ENCODE measurements around the gene MACROH2A1. TPM values are rescaled to one million over a fixed set of nuclear protein-coding genes. Genes with fewer than 3 reads are reported as not detected.

MACROH2A1 gene
- total RNA-seq, 2 donors from 2014 or later = 124 to 141 TPM

DNA sequence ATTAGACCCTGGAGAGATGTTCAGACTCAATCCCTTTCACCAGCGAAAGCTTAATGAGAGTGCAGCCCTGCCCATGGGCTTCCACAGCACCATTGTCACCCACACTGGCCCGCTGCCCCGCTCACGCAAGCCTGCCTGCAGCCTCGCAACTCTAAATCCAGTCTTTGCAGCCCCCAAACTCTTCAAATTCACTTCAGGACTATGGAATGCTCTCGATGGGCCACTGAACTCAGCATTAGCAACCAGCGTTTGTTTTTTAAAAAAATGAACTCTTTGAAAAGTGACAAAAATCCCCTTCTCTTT is 31.1 kb upstream of the MACROH2A1 start:
- DNase-seq (no peak), ATAC-seq (no peak)
- Mint-ChIP-seq H3K4me1 (no peaks in the 10 kb centered on the region), H3K27me3 (peaks cover 28% of the 10 kb centered on the region), H3K27ac (no peak overlapping the region), H3K36me3 (ENCODE audit: low read depth) (peaks cover 3% of the 10 kb centered on the region), H3K4me3 (no peak overlapping the region)
- peaks cover 3% of the 10 kb centered on the region for H3K9me3 ChIP-seq (ENCODE audit: control insufficient read depth, low read length, poor library complexity, severe bottlenecking)

DNA sequence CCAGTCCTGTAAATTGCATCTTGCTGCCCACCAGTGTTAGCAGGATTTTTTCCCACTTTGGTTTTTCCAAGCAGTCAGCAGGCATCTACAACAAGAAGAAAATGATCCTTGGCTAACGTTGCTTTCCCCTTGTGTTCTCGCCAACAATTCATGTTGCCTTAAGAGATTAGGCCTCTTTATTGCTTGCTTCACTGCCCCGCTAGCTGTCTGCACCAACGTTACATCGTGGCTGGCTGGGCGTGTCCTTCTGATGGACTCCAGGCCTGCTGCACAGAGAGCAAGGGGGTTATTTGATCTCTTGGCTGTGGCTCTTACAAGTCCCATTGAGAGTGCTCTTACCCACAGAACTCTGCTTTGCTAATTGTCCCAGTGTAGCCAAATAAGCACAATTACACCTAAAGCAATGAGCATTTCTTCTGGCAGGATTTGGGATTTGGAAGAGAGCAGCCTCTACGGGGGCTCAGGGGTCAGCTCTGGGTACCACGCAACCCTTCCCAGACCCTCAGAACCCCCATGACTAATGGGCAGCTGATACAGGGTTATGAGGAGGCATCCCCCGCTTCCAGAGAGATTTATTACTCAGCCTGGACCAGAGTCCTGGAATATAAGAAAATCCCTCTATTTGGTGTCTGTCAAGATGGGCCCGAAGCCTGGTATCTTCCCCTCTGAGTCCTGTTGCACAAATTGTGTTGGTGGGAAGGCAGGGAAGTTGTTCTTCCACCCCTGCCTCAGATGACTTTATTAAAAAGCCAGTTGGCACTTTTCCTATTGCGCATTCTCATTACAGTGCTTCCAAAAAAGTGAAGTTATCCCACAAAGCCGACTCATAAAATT is 30.5 kb upstream of the MACROH2A1 start:
- ATAC-seq (no peak), DNase-seq (no peak)
- H3K4me3 Mint-ChIP-seq = no peak overlapping the region
- peaks cover 3% of the 10 kb centered on the region for H3K9me3 ChIP-seq (ENCODE audit: control insufficient read depth, low read length, poor library complexity, severe bottlenecking)
- H3K4me1 Mint-ChIP-seq = no peaks in the 10 kb centered on the region
- H3K27me3 Mint-ChIP-seq = peaks cover 28% of the 10 kb centered on the region
- no peak overlapping the region for H3K27ac Mint-ChIP-seq
- H3K36me3 Mint-ChIP-seq (ENCODE audit: low read depth) = peaks cover 3% of the 10 kb centered on the region

DNA sequence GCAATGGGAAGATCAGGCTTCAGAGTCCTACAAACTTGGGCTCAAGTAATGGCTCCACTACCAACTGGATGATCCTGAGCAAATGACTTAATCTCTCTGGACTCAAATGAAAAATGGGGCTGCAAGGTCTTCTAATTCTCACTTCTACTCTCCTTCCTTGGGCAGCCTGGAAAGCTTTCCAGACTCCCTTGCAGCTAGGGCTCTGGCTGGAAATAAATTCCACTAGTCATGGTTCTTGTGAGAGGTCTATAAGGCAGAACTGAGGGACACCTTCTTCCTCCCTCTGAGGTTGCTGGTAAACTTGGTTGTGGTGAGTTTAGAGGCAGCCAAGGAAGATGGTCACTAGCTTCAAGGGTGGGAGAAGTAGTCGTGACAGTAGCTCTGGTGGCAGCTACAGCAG is 29.6 kb upstream of the MACROH2A1 start:
- H3K4me1 Mint-ChIP-seq = no peaks in the 10 kb centered on the region
- H3K27me3 Mint-ChIP-seq = peaks cover 37% of the 10 kb centered on the region
- H3K36me3 Mint-ChIP-seq (ENCODE audit: low read depth) = peaks cover 6% of the 10 kb centered on the region

DNA sequence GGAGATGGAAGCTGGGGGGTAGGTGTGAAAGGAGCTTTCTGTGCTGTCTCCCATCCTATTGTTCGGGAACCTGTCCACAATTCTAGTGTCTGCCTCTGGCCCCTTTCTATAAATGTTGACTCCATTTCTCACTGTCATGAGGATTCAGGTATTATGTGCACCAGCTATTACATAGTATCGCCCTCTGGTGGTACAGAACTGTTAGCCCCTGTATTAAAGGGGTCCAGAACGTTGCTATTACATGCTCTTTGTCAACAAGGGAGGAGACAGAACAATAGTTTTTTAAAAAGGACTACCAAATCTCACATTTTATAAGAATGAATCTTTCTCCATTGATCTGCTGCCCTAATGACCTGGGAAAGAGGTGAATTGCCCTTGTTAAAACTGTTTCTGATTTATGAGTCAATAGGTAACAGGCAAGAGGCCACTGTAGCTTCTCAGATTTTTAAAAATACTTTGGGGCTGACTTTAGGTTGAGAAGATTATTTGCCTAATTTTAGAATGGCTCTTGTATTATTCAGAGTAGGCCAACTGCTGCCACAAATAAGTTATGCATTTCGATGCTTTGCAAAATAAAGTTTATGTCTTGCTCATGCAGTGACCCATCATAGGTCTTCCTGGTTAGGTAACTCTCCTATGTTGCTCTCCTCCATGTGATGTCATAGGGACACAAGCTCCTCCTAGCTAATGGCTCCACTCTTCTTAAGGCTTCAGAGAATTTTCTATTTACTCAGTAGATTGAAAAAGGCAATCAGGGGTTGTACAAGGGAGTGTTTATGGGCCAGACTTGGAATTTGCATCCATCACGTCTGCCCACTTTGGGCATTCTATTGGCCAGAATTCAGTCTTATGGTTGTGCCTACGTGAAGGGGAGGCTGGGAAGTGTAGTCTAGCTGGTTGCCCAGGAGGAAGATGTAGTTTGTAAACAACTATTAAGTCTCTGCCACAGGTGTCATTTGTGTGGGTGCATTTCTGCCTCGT is 27.4 kb upstream of the MACROH2A1 start:
- H3K27ac Mint-ChIP-seq = no peak overlapping the region

More for the DNA sequence above, 29.6 kb upstream of the MACROH2A1 start:
- DNase-seq (no peak), ATAC-seq (no peak)
- H3K9me3 ChIP-seq (ENCODE audit: control insufficient read depth, low read length, poor library complexity, severe bottlenecking) = peaks cover 3% of the 10 kb centered on the region
- Mint-ChIP-seq H3K27ac (no peak overlapping the region), H3K4me3 (no peak overlapping the region)

DNA sequence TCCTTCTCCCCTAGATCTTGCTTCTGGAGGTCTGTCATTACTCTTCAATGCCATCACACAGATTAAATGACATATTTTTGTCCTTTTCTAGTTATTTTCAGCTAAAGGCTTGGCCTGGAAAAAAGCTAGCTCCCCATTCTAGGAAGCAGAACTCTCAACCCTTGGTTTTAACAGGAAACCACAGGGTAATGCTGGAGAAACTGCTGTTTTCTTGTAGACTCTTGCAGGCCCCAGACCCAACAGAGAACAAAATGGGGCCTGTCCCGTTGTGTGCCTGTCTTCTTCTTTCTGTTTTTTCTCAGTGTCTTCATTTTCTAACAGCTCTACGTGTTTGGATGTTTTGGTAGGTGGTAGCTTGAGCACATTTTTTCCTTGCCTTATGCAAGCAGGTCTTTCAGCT is 26.6 kb upstream of the MACROH2A1 start:
- peaks cover 3% of the 10 kb centered on the region for H3K9me3 ChIP-seq (ENCODE audit: control insufficient read depth, low read length, poor library complexity, severe bottlenecking)
- ATAC-seq (no peak), DNase-seq (no peak)
- no peaks in the 10 kb centered on the region for H3K4me1 Mint-ChIP-seq
- H3K27me3 Mint-ChIP-seq = peaks cover 56% of the 10 kb centered on the region
- peaks cover 6% of the 10 kb centered on the region for H3K36me3 Mint-ChIP-seq (ENCODE audit: low read depth)
- H3K27ac Mint-ChIP-seq = no peak overlapping the region
- H3K4me3 Mint-ChIP-seq = no peak overlapping the region

More for the DNA sequence above, 27.4 kb upstream of the MACROH2A1 start:
- H3K27me3 Mint-ChIP-seq = peaks cover 49% of the 10 kb centered on the region
- H3K9me3 ChIP-seq (ENCODE audit: control insufficient read depth, low read length, poor library complexity, severe bottlenecking) = peaks cover 3% of the 10 kb centered on the region
- no peaks in the 10 kb centered on the region for H3K4me1 Mint-ChIP-seq
- DNase-seq (no peak), ATAC-seq (peak; percentile 81)
- H3K4me3 Mint-ChIP-seq = no peak overlapping the region
- peaks cover 6% of the 10 kb centered on the region for H3K36me3 Mint-ChIP-seq (ENCODE audit: low read depth)

DNA sequence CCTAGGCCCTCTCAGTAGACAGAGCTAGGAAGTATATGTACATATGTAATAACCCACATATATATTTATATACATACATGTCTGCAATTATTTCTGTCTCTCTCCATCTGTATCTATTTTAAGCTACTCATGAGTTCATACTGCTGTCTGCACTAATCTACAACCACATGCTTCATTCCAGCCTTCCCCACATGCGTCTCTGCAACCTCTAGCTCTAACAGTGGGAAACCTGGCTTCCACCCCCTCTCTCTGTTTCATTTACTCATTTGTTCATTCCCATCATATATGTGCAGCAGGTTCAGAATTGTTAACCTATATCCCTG is 24.8 kb upstream of the MACROH2A1 start:
- no peak for DNase-seq
- H3K4me1 Mint-ChIP-seq = no peaks in the 10 kb centered on the region
- H3K36me3 Mint-ChIP-seq (ENCODE audit: low read depth) = peaks cover 3% of the 10 kb centered on the region
- peaks cover 62% of the 10 kb centered on the region for H3K27me3 Mint-ChIP-seq
- H3K4me3 Mint-ChIP-seq = no peak overlapping the region
- no peak for ATAC-seq
- H3K27ac Mint-ChIP-seq = peak overlapping the region; percentile 29
- H3K9me3 ChIP-seq (ENCODE audit: control insufficient read depth, low read length, poor library complexity, severe bottlenecking) = peaks cover 7% of the 10 kb centered on the region

DNA sequence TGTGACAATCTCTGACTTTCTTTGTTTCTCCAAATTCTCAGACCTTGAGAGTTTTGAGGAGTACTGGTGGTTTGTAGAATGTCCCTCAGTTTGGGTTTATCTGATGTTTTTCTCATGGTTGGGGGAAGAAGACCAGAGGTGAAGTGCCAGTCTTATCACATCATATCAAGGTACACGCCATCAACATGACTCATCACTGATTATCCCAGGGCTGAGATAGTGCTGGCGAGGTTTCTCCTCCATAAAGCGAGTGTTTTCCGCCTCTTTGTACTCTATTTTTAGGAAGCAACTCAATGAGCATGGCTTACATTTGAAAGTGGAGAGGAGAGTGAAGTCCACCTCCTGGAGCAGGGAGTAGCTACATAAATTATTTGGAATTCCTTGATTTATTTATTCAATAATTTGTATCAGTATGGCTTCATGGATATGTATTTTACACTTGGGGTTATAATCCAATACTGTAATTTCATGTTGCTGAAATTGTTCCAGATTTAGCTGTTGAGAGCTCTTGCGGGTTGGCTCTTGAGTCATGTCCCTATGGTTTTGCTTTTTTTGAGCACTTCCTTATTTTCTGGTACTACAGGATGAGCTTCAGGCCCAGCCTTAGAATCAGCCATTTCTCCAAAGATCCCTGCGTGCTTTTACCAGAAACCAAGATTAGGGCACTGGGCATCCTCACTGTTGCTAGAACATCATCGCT is 24.3 kb upstream of the MACROH2A1 start:
- Mint-ChIP-seq H3K27me3 (peaks cover 67% of the 10 kb centered on the region), H3K36me3 (ENCODE audit: low read depth) (peaks cover 4% of the 10 kb centered on the region), H3K4me1 (no peaks in the 10 kb centered on the region), H3K27ac (peak overlapping the region; percentile 29), H3K4me3 (no peak overlapping the region)
- ATAC-seq (no peak), DNase-seq (no peak)
- H3K9me3 ChIP-seq (ENCODE audit: control insufficient read depth, low read length, poor library complexity, severe bottlenecking) = peaks cover 4% of the 10 kb centered on the region

DNA sequence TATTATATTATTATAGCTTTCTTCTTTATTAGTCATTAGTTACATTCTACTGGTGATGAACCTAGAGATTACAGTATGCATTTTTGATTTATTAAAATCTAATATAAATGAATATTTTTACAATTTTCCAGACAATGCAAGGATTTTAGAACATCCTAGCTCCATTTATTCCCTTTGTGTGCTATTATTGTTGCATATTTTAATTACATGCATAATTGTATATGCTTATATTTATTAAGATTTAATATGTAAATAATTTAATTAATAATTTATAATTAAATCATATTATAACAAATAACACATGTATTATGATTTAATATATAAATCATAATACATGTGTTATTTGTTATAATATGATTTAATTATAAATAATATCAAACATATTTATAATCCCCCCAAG is 23.4 kb upstream of the MACROH2A1 start:
- Mint-ChIP-seq H3K36me3 (ENCODE audit: low read depth) (peaks cover 6% of the 10 kb centered on the region), H3K27me3 (peaks cover 69% of the 10 kb centered on the region), H3K4me1 (no peaks in the 10 kb centered on the region), H3K27ac (no peak overlapping the region), H3K4me3 (no peak overlapping the region)
- ATAC-seq (no peak), DNase-seq (no peak)
- peaks cover 4% of the 10 kb centered on the region for H3K9me3 ChIP-seq (ENCODE audit: control insufficient read depth, low read length, poor library complexity, severe bottlenecking)

DNA sequence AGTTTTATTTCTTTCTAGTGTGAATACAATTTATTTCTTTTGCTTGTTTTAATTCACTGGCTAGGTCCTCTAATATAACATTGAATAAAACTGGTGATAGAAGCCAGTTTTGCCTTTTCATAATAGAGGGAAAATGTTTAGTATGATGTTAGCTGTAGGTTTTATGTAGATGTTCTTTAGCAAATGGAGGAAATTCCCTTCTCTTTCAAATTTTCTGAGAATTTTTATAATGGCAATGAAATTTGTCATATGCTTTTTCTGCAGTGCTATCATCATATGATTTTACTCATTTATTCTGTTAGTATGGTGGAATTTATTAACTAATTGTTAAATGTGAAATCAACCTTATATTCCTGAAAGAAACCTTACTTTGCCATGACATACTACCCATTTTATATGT is 18.1 kb upstream of the MACROH2A1 start:
- Mint-ChIP-seq H3K27me3 (peaks cover 51% of the 10 kb centered on the region), H3K27ac (no peak overlapping the region), H3K4me3 (no peak overlapping the region), H3K36me3 (ENCODE audit: low read depth) (peaks cover 3% of the 10 kb centered on the region), H3K4me1 (no peaks in the 10 kb centered on the region)
- peaks cover 4% of the 10 kb centered on the region for H3K9me3 ChIP-seq (ENCODE audit: control insufficient read depth, low read length, poor library complexity, severe bottlenecking)
- DNase-seq = no peak
- no peak for ATAC-seq

DNA sequence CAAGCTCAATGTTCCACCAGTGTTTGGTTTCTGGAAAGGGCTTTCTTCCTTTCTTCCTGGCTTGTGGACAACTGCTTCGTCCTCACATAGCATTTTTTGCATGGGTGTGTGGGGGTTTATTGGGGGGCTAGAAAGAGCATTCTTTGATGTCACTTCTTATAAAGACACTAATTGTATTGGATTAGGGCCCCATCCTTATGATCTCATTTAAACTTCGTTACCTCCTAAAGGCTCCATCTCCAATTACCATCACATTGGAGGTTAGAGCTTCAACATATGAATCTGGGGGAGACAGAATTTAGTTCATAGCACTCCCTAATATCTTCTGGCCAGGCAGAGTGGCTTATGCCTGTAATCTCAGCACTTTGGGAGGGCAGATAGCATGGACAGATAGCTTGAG is 6.1 kb upstream of the MACROH2A1 start:
- Mint-ChIP-seq H3K4me3 (no peak overlapping the region), H3K27ac (no peak overlapping the region), H3K36me3 (ENCODE audit: low read depth) (peaks cover 2% of the 10 kb centered on the region), H3K4me1 (no peaks in the 10 kb centered on the region), H3K27me3 (peaks cover 19% of the 10 kb centered on the region)
- ATAC-seq = no peak
- H3K9me3 ChIP-seq (ENCODE audit: control insufficient read depth, low read length, poor library complexity, severe bottlenecking) = no peaks in the 10 kb centered on the region
- DNase-seq = no peak

DNA sequence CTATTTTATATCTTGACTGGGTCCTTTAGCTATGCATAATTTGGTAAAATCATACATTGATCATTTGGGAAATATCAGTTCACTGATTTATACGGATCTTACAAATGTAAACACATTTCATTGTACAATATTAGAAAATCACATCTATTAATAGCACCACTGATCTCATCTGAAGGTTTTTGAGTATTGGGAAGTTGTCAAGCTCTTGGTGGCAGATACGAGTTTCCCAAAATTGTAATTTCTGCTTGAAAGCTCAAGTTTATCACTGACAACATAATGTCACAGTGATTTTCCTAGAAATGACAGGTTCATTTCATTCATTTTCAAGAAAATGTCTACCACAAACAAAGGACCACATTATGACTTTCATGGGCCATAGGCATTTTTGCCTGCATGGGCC is 3.0 kb upstream of the MACROH2A1 start:
- Mint-ChIP-seq H3K27ac (no peak overlapping the region), H3K4me1 (peaks cover 9% of the 10 kb centered on the region), H3K4me3 (no peak overlapping the region), H3K27me3 (peaks cover 19% of the 10 kb centered on the region), H3K36me3 (ENCODE audit: low read depth) (no peaks in the 10 kb centered on the region)
- ATAC-seq (no peak), DNase-seq (no peak)
- H3K9me3 ChIP-seq (ENCODE audit: control insufficient read depth, low read length, poor library complexity, severe bottlenecking) = no peaks in the 10 kb centered on the region

DNA sequence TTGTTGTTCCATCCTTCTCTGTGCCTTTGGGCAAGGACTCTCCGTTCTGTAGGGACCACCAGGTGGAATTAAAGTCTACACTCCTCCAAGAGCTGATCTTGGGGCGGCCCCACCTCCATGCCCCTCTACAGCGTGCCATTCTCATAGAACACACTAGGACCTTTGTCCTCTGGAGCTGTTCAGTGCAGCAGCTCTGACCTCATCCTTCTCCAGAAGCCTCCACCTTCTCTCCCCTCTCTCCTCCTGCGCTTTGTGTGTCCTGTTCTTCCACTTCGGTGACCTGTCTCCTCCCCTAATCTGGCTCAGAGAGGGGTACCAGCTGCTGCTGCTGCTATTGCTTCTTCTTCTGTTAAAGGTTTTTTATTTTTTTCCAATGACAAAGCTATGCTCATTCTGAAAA is 1.8 kb upstream of the MACROH2A1 start:
- ATAC-seq (no peak), DNase-seq (no peak)
- H3K9me3 ChIP-seq (ENCODE audit: control insufficient read depth, low read length, poor library complexity, severe bottlenecking) = no peaks in the 10 kb centered on the region
- Mint-ChIP-seq H3K4me1 (peaks cover 15% of the 10 kb centered on the region), H3K36me3 (ENCODE audit: low read depth) (no peaks in the 10 kb centered on the region), H3K27ac (no peak overlapping the region), H3K27me3 (peaks cover 12% of the 10 kb centered on the region), H3K4me3 (peak overlapping the region; percentile 13)
